HG02759 (cell line): ENCODE measurements around the gene CEPT1.
"Not testable (repeated sequence)": the region's sequence is repeated elsewhere in the genome, so short reads cannot be mapped to it uniquely, and the experiment has no call there.

Experiments used
- ATAC-seq: cut with Tn5 transposase; IDR thresholded peaks from one replicate; pipeline ENCODE4 v1.9.1; 2021; ENCODE audit warnings: mild to moderate bottlenecking, moderate library complexity; ENCODE audit not compliant: unreplicated experiment

Gene CEPT1

GRCh38 chr1:111139956-111140679 is at the start of gene CEPT1, which contains the start of gene DRAM2:
CEPT1 (plus strand) TSS chr1:111140223; CDS start chr1:111147715, 7,492 bp downstream.
DRAM2 (minus strand) TSS chr1:111140093; CDS start chr1:111131554, 8,539 bp downstream.
- peak; percentile 75 for ATAC-seq

- ATAC-seq, result not testable (repeated sequence)
Observed at GRCh38 chr1:111095421-111095820, 44.6 kb upstream of the CEPT1 start.

- no peak for ATAC-seq
Observed at GRCh38 chr1:111097356-111098099, 42.5 kb upstream of the CEPT1 start.

- ATAC-seq, result no peak
Observed at GRCh38 chr1:111099289-111099688, 40.7 kb upstream of the CEPT1 start.

GRCh38 chr1:111101854-111102642 is 38.0 kb upstream of the CEPT1 start:
- no peak for ATAC-seq

- ATAC-seq, result no peak
Observed at GRCh38 chr1:111104981-111105380, 35.0 kb upstream of the CEPT1 start.

- no peak for ATAC-seq
Observed at GRCh38 chr1:111110197-111110899, 29.7 kb upstream of the CEPT1 start.

- ATAC-seq, result no peak
Observed at GRCh38 chr1:111116496-111116895, 23.5 kb upstream of the CEPT1 start.

GRCh38 chr1:111126354-111126753 is 13.7 kb upstream of the CEPT1 start:
- no peak for ATAC-seq

GRCh38 chr1:111127923-111128643 is 11.9 kb upstream of the CEPT1 start:
- peak; percentile 86 for ATAC-seq

GRCh38 chr1:111129376-111129775 is 10.6 kb upstream of the CEPT1 start:
- no peak for ATAC-seq

GRCh38 chr1:111131693-111132092 is 8.3 kb upstream of the CEPT1 start:
- ATAC-seq, result no peak

GRCh38 chr1:111133866-111134265 is 6.2 kb upstream of the CEPT1 start:
- ATAC-seq, result no peak

- peak; percentile 56 for ATAC-seq
Observed at GRCh38 chr1:111139324-111139955, 583 bp upstream of the CEPT1 start.

- ATAC-seq, result no peak
Observed at GRCh38 chr1:111140680-111140967, 601 bp downstream of the CEPT1 start.

- no peak for ATAC-seq
Observed at GRCh38 chr1:111141245-111142220, 1.5 kb downstream of the CEPT1 start.

GRCh38 chr1:111142356-111142975 is 2.4 kb downstream of the CEPT1 start:
- ATAC-seq, result no peak

- ATAC-seq, result no peak
Observed at GRCh38 chr1:111145542-111145941, 5.5 kb downstream of the CEPT1 start.
